GM20000 (cell line): ENCODE measurements around the gene RDH13.
"Not testable (repeated sequence)": the region's sequence is repeated elsewhere in the genome, so short reads cannot be mapped to it uniquely, and the experiment has no call there.

ENCODE experiments used
- DNase-seq: peaks from one replicate; pipeline ENCODE4 v3.0.0; 2012; ENCODE audit warnings: low spot score
- CTCF ChIP-seq: IDR thresholded peaks from 2 replicates; pipeline ENCODE4 v1.5.1; 2012; ENCODE audit warnings: mild to moderate bottlenecking, control low read depth; ENCODE audit errors: extremely low read depth, missing control alignments

RDH13 gene

GRCh38 chr19:55070466-55071128 lies 7.6 kb upstream of the RDH13 start:
- no peak for DNase-seq
- no peak for TF ChIP-seq CTCF

- DNase-seq, result no peak
- no peak for TF ChIP-seq CTCF
Measured at GRCh38 chr19:55069865-55070197, 6.9 kb upstream of the RDH13 start.

GRCh38 chr19:55068950-55069864 lies 6.3 kb upstream of the RDH13 start:
- no peak for TF ChIP-seq CTCF
- DNase-seq, result peak; percentile 60

GRCh38 chr19:55067869-55068268 lies 4.9 kb upstream of the RDH13 start:
- TF ChIP-seq CTCF, result no peak
- DNase-seq, result no peak

GRCh38 chr19:55066107-55066709 lies 3.3 kb upstream of the RDH13 start:
- DNase-seq, result no peak
- no peak for TF ChIP-seq CTCF

- DNase-seq, result not testable (repeated sequence)
Measured at GRCh38 chr19:55065516-55065915, 2.6 kb upstream of the RDH13 start.

GRCh38 chr19:55063492-55063843 lies 520 bp upstream of the RDH13 start:
- TF ChIP-seq CTCF, result no peak

GRCh38 chr19:55060287-55060686 lies 2.7 kb downstream of the RDH13 start:
- DNase-seq, result not testable (repeated sequence)

More at GRCh38 chr19:55063492-55063843, 520 bp upstream of the RDH13 start:
- DNase-seq, result no peak
